HepG2 (cell line): ENCODE results near the gene ZNF697. TPM values are rescaled to one million over a fixed set of nuclear protein-coding genes. Genes with fewer than 3 reads are reported as not detected.

Experiments used
- ATAC-seq: fragments of 200-7000 bp; cut with Tn5 transposase; 3 replicates; pipeline ENCODE4 v1.9.1; 2020; ENCODE audit warnings: mild to moderate bottlenecking, moderate library complexity
- BruUV-seq: library from RNA; stranded (reverse); fragments of 400-500 nt; replicated peaks from 2 replicates; lab custom pipeline; 2021; lab: Mats Ljungman, UMichigan
- CTCF ChIA-PET: fragments of 300-600 bp; formaldehyde crosslinking; extraction: SDS; loops from one replicate; lab custom pipeline; 2021; ENCODE audit warnings: low total read pairs, inconsistent platforms, low intra/inter-chr PET ratio; lab: Yijun Ruan, JAX
- POLR2A ChIA-PET: fragments of 350-600 bp; sonication (Branson Sonifier 250); formaldehyde crosslinking; loops from one replicate; lab custom pipeline; 2020; ENCODE audit warnings: antibody characterized with exemption, inconsistent platforms; lab: Yijun Ruan, JAX
- DNase-seq: peaks from one replicate; pipeline ENCODE4 v3.0.0-alpha.2; 2015; ENCODE audit warnings: low spot score
- FAIRE-seq: peaks from 3 replicates; lab custom pipeline; 2011; peaks lifted over from hg19 to GRCh38; lab: Jason Lieb, UNC
- H2AFZ ChIP-seq: one replicate; pipeline ENCODE4 v1.6.1; 2011; ENCODE audit warnings: low read length, inconsistent platforms
- H3K27ac ChIP-seq: fragments of 300-600 bp; 3 replicates; pipeline ENCODE4 v1.8.0; 2011; ENCODE audit warnings: mixed run types, mild to moderate bottlenecking, mixed read lengths, low read length, inconsistent platforms; ENCODE audit not compliant: insufficient read depth; ENCODE audit errors: extremely low read length
- H3K27me3 ChIP-seq, 2 experiments: fragments of 200-600 bp in 1 of 2; 2 replicates in 1 of 2; 3 replicates in 1 of 2; pipeline versions ENCODE4 v1.6.0 to v1.8.0; 2011; ENCODE audit warnings: low read length in 2 of 2, mild to moderate bottlenecking in 2 of 2, moderate library complexity in 2 of 2, inconsistent platforms in 1 of 2; ENCODE audit not compliant: insufficient read depth in 2 of 2, control insufficient read depth in 1 of 2
- H3K36me3 ChIP-seq, 2 experiments: fragments of 200-600 bp in 1 of 2; replicated peaks in 1 of 2; 2 replicates in 1 of 2; 3 replicates in 1 of 2; pipeline versions ENCODE4 v1.5.1 to v1.8.0; 2011; ENCODE audit warnings: low read length in 2 of 2, inconsistent platforms in 1 of 2; ENCODE audit not compliant: insufficient read depth in 2 of 2, control insufficient read depth in 1 of 2
- H3K4me1 ChIP-seq: 2 replicates; pipeline ENCODE4 v1.5.1; 2012; ENCODE audit warnings: low read length, inconsistent platforms; ENCODE audit not compliant: insufficient read depth
- H3K4me2 ChIP-seq: 2 replicates; pipeline ENCODE4 v1.6.0; 2011; ENCODE audit warnings: low read depth, low read length, inconsistent platforms
- H3K4me3 ChIP-seq, 3 experiments: fragments of 200-600 bp in 1 of 3; sonication (generic), shearing (Covaris generic) in 1 of 3; replicated peaks in 1 of 3; 2 replicates each; pipeline ENCODE4 v1.5.1; 2011 to 2016; ENCODE audit warnings: low read length in 3 of 3, inconsistent platforms in 2 of 3, low read depth in 2 of 3, mild to moderate bottlenecking in 2 of 3, control low read depth in 1 of 3, mixed read lengths in 1 of 3; ENCODE audit not compliant: insufficient read depth in 1 of 3
- H3K79me2 ChIP-seq: one replicate; pipeline ENCODE4 v1.6.1; 2011; ENCODE audit warnings: low read length, inconsistent platforms; ENCODE audit not compliant: insufficient read depth
- H3K9ac ChIP-seq: 2 replicates; pipeline ENCODE4 v1.6.0; 2011; ENCODE audit warnings: mild to moderate bottlenecking, low read depth, low read length, inconsistent platforms; ENCODE audit not compliant: insufficient read depth
- H3K9me3 ChIP-seq: 2 replicates; pipeline ENCODE4 v1.5.1; 2012; ENCODE audit warnings: mild to moderate bottlenecking, low read length
- H4K20me1 ChIP-seq: 2 replicates; pipeline ENCODE4 v1.6.0; 2011; ENCODE audit warnings: inconsistent platforms, mild to moderate bottlenecking, low read length, moderate library complexity; ENCODE audit not compliant: insufficient read depth
- CBX5 ChIP-seq: sonication (generic); formaldehyde crosslinking; IDR thresholded peaks from 2 replicates; pipeline ENCODE4 v1.4.0; 2020; ENCODE audit warnings: missing genetic modification reagents, borderline replicate concordance
- ESRRA ChIP-seq: sonication (generic); formaldehyde crosslinking; IDR thresholded peaks from 2 replicates; pipeline ENCODE4 v1.5.1; 2020; ENCODE audit warnings: mild to moderate bottlenecking, low read depth, missing genetic modification reagents
- NAIF1 ChIP-seq: sonication (generic); formaldehyde crosslinking; IDR thresholded peaks from 2 replicates; pipeline ENCODE4 v1.5.0; 2020; ENCODE audit warnings: mild to moderate bottlenecking, missing genetic modification reagents, borderline replicate concordance
- NONO ChIP-seq, 2 experiments: fragments of 450-650 bp in 1 of 2; sonication (generic) in 1 of 2; formaldehyde crosslinking in 1 of 2; IDR thresholded peaks in 1 of 2; conservative IDR thresholded peaks in 1 of 2; 2 replicates each; pipeline versions ENCODE4 v1.6.1 to v1.8.0; 2017 to 2022; ENCODE audit warnings: mild to moderate bottlenecking in 1 of 2, missing genetic modification reagents in 1 of 2, moderate library complexity in 1 of 2
- PHF5A ChIP-seq: IDR thresholded peaks from one replicate; pipeline ENCODE4 v1.6.1; 2018; ENCODE audit warnings: low read depth, missing genetic modification reagents; ENCODE audit not compliant: unreplicated experiment
- ZNF629 ChIP-seq: sonication (generic); formaldehyde crosslinking; conservative IDR thresholded peaks from 2 replicates; pipeline ENCODE4 v1.5.0; 2020; ENCODE audit warnings: missing genetic modification reagents
- ZNF687 ChIP-seq: sonication (generic); formaldehyde crosslinking; IDR thresholded peaks from 2 replicates; pipeline ENCODE4 v1.5.1; 2020; ENCODE audit warnings: mild to moderate bottlenecking, missing genetic modification reagents, moderate library complexity
- ZNF709 ChIP-seq: sonication (generic); formaldehyde crosslinking; IDR thresholded peaks from 2 replicates; pipeline ENCODE4 v1.5.0; 2020; ENCODE audit warnings: mild to moderate bottlenecking, missing genetic modification reagents
- ZNF749 ChIP-seq: sonication (generic); formaldehyde crosslinking; IDR thresholded peaks from 2 replicates; pipeline ENCODE4 v1.8.0; 2022; ENCODE audit warnings: mild to moderate bottlenecking, missing genetic modification reagents, moderate library complexity, borderline replicate concordance
- ZNF768 ChIP-seq: sonication (generic); formaldehyde crosslinking; IDR thresholded peaks from 2 replicates; pipeline ENCODE4 v1.4.0; 2020; ENCODE audit warnings: missing genetic modification reagents
- WGBS: methylation state at CpG from one replicate; pipeline ENCODE4 v1.1.6; 2017; ENCODE audit warnings: low lambda C conversion rate; 5-methylcytosine and 5-hydroxymethylcytosine counted together
- in situ Hi-C: cut with HindIII; loops from 2 replicates; pipeline ENCODE4 v1.10.0; 2017; ENCODE audit warnings: low pct_unique_long_range_greater_than_20kb; ENCODE audit not compliant: extremely low pct_ligation_motif_present
- intact Hi-C: fragments of 100-400 bp; cut with micrococcal nuclease; formaldehyde crosslinking; loops from one replicate; pipeline ENCODE4 v1.10.0; 2022; ENCODE audit not compliant: unreplicated experiment
- polyA plus RNA-seq, 8 experiments: library from polyadenylated mRNA; depleted of rRNA in 3 of 8; stranded (reverse) in 7 of 8; unstranded in 1 of 8; fragments of >200 nt; fragmentation: Illumina TruSeq in 4 of 8; extraction: Trizol in 4 of 8; gene quantifications; 2 replicates each; pipeline versions ENCODE4 v1.2.1 to v1.2.3, GENCODE V29; 2011 to 2016; ENCODE audit warnings: low read depth in 4 of 8, missing spikeins in 1 of 8, mixed read lengths in 1 of 8; ENCODE audit not compliant: insufficient read depth in 1 of 8
- total RNA-seq, 5 experiments: library from RNA; depleted of rRNA; stranded (reverse); fragments of >200 nt; fragmentation: Illumina TruSeq; extraction: Trizol; gene quantifications; 2 replicates each; pipeline ENCODE4 v1.2.3, GENCODE V29; 2016; ENCODE audit warnings: low read depth in 1 of 5
- TF ChIP-seq, protein P1 (sequence below): IDR thresholded peaks from 2 replicates; pipeline ENCODE4 v1.6.1; 2016; ENCODE audit warnings: control low read depth
- TF ChIP-seq, protein P2 (sequence below): sonication (generic); formaldehyde crosslinking; IDR thresholded peaks from 2 replicates; pipeline ENCODE4 v1.4.0; 2020; ENCODE audit warnings: missing genetic modification reagents
- TF ChIP-seq, protein P3 (sequence below): sonication (generic); formaldehyde crosslinking; IDR thresholded peaks from 2 replicates; pipeline ENCODE4 v1.8.0; 2022; ENCODE audit warnings: mild to moderate bottlenecking, missing genetic modification reagents, moderate library complexity
- TF ChIP-seq, protein P4 (sequence below): sonication (generic); formaldehyde crosslinking; IDR thresholded peaks from 2 replicates; pipeline ENCODE4 v1.4.0; 2020; ENCODE audit warnings: missing genetic modification reagents, low read depth, mild to moderate bottlenecking, borderline replicate concordance

Gene ZNF697
- total and polyA plus RNA-seq, 2 of the 13 experiments (the other 11 are each of a cell fraction or from before 2014, with no cell fraction given): 2.3 to 7.1 TPM

DNA sequence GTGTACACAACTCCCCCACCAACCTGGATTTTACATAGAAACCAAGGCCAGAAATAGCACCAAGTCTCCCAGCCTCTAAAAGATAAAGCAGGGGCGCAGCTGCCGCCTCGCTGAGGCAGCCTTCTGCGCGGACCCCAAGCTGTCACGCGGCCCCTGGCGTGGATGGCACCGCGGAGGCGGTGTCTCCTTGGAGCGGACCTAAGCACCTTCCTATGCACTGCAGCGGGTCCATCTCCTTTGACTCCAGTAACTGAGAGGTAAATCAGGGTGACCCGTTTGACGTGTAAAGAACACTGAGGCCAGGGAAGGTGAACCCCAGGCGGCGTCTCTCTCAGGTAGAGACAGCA lies 17.0 kb downstream of the ZNF697 start:
- peaks cover 45% of the 10 kb centered on the region for H3K79me2 ChIP-seq
- peaks cover 1 to 13% of the 10 kb centered on the region in 2 experiments; a peak in 3 of 5 replicates for H3K36me3 ChIP-seq
- H3K27me3 ChIP-seq: no peaks in the 10 kb centered on the region
- in situ Hi-C loops: no loop called here
- intact Hi-C loops: loop anchor here (2.0 to 5.0 kb wide), 2 partner anchors 16 to 81 kb away; partner anchors contain the start of gene PHGDH
- H3K4me3 ChIP-seq: peak overlapping the region; percentile 39 to 65 (median 43)
- DNase-seq: no peak
- CTCF ChIA-PET: no interaction called here
- POLR2A ChIA-PET: interaction anchor here (1.3 to 1.8 kb wide), 3 partner anchors 15 to 80 kb away, joined by 3 to 24 read pairs (median 4); partner anchors contain the start of genes PHGDH and ZNF697
- no peak overlapping the region for H2AFZ ChIP-seq
- H3K4me2 ChIP-seq: peak overlapping the region; percentile 85
- H3K27ac ChIP-seq: peak overlapping the region; percentile 86
- no peaks in the 10 kb centered on the region for H3K9me3 ChIP-seq
- peaks cover 54% of the 10 kb centered on the region for H3K4me1 ChIP-seq
- no peak for FAIRE-seq
- peak overlapping the region; percentile 76 for H3K9ac ChIP-seq
- WGBS: 61% methylated on average over 17 of the region's 17 CpGs
- no peaks in the 10 kb centered on the region for H4K20me1 ChIP-seq
- TF ChIP-seq NONO (IDR thresholded peaks at IDR 0.05) (no peak), NONO (CRISPR knock-in tag; conservative IDR thresholded peaks at IDR 0.05) (0 out of 2 replicates have a peak, but pooled peaks have one; percentile 9), ZNF749 (no peak), PHF5A (CRISPR knock-in tag) (no peak), ZNF629 (CRISPR knock-in tag) (peak; percentile 38; the same call in 1 of the 2 replicates), ZNF768 (0 out of 2 replicates have a peak, but pooled peaks have one; percentile 2), ZNF687 (no peak), NAIF1 (no peak), ZNF709 (CRISPR knock-in tag) (no peak), CBX5 (no peak), ESRRA (0 out of 2 replicates have a peak, but pooled peaks have one; percentile 2)
- TF ChIP-seq, protein P1, sequence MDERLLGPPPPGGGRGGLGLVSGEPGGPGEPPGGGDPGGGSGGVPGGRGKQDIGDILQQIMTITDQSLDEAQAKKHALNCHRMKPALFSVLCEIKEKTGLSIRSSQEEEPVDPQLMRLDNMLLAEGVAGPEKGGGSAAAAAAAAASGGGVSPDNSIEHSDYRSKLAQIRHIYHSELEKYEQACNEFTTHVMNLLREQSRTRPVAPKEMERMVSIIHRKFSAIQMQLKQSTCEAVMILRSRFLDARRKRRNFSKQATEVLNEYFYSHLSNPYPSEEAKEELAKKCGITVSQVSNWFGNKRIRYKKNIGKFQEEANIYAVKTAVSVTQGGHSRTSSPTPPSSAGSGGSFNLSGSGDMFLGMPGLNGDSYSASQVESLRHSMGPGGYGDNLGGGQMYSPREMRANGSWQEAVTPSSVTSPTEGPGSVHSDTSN (CRISPR knock-in tag): no peak
- TF ChIP-seq, protein P2, sequence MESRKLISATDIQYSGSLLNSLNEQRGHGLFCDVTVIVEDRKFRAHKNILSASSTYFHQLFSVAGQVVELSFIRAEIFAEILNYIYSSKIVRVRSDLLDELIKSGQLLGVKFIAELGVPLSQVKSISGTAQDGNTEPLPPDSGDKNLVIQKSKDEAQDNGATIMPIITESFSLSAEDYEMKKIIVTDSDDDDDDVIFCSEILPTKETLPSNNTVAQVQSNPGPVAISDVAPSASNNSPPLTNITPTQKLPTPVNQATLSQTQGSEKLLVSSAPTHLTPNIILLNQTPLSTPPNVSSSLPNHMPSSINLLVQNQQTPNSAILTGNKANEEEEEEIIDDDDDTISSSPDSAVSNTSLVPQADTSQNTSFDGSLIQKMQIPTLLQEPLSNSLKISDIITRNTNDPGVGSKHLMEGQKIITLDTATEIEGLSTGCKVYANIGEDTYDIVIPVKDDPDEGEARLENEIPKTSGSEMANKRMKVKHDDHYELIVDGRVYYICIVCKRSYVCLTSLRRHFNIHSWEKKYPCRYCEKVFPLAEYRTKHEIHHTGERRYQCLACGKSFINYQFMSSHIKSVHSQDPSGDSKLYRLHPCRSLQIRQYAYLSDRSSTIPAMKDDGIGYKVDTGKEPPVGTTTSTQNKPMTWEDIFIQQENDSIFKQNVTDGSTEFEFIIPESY (CRISPR knock-in tag): peak; percentile 10; the same call in 1 of the 2 replicates
- TF ChIP-seq, protein P3, sequence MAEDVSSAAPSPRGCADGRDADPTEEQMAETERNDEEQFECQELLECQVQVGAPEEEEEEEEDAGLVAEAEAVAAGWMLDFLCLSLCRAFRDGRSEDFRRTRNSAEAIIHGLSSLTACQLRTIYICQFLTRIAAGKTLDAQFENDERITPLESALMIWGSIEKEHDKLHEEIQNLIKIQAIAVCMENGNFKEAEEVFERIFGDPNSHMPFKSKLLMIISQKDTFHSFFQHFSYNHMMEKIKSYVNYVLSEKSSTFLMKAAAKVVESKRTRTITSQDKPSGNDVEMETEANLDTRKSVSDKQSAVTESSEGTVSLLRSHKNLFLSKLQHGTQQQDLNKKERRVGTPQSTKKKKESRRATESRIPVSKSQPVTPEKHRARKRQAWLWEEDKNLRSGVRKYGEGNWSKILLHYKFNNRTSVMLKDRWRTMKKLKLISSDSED: no peak
- TF ChIP-seq, protein P4, sequence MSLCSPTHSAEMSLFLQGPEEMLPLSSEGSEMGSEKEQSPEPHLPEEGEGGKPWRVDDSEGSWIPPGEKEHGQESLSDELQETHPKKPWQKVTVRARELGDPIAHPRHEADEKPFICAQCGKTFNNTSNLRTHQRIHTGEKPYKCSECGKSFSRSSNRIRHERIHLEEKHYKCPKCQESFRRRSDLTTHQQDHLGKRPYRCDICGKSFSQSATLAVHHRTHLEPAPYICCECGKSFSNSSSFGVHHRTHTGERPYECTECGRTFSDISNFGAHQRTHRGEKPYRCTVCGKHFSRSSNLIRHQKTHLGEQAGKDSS (CRISPR knock-in tag): 0 out of 2 replicates have a peak, but pooled peaks have one; percentile 5
- no TSS peak for BruUV-seq
- ATAC-seq: peak; percentile 18; the same call in 2 of the 3 replicates
